ENCODE measurements around the gene MMP3.

Gene MMP3

DNA sequence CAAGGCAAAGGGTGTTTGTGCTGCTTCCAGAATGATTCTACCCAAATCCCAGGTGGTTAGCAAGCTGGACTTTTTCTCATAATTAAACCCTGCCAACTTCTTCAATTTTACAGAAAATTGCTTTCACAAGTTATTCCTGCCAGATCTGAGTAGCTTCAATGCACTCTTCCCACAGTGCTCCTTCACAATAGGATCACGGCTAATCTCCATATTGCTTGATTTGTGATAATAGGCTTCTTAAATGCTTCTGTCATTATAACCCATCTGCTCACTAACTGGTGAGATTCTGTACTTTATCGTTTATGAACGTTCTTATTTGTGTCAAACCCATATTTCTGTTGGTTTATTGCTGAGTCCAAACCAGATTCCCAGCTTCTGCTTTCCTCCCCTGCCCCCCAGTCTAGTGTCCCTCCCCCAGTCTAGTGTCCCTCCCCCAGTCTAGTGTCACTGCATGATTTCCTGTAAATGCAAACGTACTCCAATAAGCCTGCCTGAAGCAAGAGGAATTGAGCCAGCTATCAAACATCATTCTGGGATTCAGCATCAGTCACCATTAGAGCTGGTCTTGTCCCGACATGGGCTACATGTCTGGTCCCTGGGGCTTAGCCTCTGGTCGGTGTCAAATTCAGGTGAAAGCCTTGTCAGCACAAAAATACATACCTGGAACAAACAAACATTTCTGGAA, 14.0 kb downstream of the MMP3 start:
- TF ChIP-seq, protein P1, sequence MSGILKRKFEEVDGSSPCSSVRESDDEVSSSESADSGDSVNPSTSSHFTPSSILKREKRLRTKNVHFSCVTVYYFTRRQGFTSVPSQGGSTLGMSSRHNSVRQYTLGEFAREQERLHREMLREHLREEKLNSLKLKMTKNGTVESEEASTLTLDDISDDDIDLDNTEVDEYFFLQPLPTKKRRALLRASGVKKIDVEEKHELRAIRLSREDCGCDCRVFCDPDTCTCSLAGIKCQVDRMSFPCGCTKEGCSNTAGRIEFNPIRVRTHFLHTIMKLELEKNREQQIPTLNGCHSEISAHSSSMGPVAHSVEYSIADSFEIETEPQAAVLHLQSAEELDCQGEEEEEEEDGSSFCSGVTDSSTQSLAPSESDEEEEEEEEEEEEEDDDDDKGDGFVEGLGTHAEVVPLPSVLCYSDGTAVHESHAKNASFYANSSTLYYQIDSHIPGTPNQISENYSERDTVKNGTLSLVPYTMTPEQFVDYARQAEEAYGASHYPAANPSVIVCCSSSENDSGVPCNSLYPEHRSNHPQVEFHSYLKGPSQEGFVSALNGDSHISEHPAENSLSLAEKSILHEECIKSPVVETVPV (CRISPR knock-in tag; IDR thresholded peaks at IDR 0.05) = no peak
- TF ChIP-seq TCF4 (CRISPR knock-in tag; IDR thresholded peaks at IDR 0.05; ENCODE audit: borderline replicate concordance) (no peak), ZC3H10 (CRISPR knock-in tag; IDR thresholded peaks at IDR 0.05) (no peak), ZNF8 (CRISPR knock-in tag; IDR thresholded peaks at IDR 0.05) (no peak), GLIS3 (CRISPR knock-in tag; IDR thresholded peaks at IDR 0.05) (no peak), OSR1 (CRISPR knock-in tag; IDR thresholded peaks at IDR 0.05) (no peak), BACH2 (CRISPR knock-in tag; IDR thresholded peaks at IDR 0.05; ENCODE audit: borderline replicate concordance) (no peak), ZNF70 (CRISPR knock-in tag; IDR thresholded peaks at IDR 0.05) (no peak), ISL1 (CRISPR knock-in tag; IDR thresholded peaks at IDR 0.05) (no peak), PPARA (CRISPR knock-in tag; IDR thresholded peaks at IDR 0.05; ENCODE audit: borderline replicate concordance) (no peak), ZFP30 (CRISPR knock-in tag; IDR thresholded peaks at IDR 0.05) (no peak), ESRRG (CRISPR knock-in tag; IDR thresholded peaks at IDR 0.05) (no peak)
- TF ChIP-seq, protein P2, sequence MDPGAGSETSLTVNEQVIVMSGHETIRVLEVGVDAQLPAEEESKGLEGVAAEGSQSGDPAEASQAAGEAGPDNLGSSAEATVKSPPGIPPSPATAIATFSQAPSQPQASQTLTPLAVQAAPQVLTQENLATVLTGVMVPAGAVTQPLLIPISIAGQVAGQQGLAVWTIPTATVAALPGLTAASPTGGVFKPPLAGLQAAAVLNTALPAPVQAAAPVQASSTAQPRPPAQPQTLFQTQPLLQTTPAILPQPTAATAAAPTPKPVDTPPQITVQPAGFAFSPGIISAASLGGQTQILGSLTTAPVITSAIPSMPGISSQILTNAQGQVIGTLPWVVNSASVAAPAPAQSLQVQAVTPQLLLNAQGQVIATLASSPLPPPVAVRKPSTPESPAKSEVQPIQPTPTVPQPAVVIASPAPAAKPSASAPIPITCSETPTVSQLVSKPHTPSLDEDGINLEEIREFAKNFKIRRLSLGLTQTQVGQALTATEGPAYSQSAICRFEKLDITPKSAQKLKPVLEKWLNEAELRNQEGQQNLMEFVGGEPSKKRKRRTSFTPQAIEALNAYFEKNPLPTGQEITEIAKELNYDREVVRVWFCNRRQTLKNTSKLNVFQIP (CRISPR knock-in tag; IDR thresholded peaks at IDR 0.05; ENCODE audit: borderline replicate concordance, low read depth) = no peak
- no peak for ATAC-seq

DNA sequence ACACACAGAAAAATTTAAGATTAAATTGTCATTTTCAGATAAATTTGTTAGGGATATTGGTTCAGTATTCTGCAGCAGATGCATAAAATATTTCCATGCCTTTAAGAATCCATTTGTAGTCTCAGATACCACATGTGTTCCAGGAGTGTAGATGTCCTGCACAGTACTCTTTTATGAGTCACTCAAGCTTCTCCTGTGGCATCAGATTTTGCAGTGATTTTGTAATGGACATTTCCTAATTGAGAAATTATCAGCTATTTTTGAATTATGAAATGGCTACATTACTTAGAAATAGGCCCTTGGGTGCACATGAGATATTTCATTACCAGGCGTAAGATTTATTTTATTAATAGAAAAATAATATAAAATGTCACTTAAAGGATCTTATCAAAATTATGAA, 18.9 kb downstream of the MMP3 start:
- no peak for TF ChIP-seq ZFP30 (CRISPR knock-in tag; IDR thresholded peaks at IDR 0.05)
- no peak for TF ChIP-seq RARB (CRISPR knock-in tag; IDR thresholded peaks at IDR 0.05)
- TF ChIP-seq PPARA (CRISPR knock-in tag; IDR thresholded peaks at IDR 0.05; ENCODE audit: borderline replicate concordance) = no peak
- no peak for TF ChIP-seq CSDC2 (CRISPR knock-in tag; IDR thresholded peaks at IDR 0.05)
- no peak for TF ChIP-seq ZNF565 (CRISPR knock-in tag; conservative IDR thresholded peaks at IDR 0.05; ENCODE audit: low read depth)
- TF ChIP-seq GLIS3 (CRISPR knock-in tag; IDR thresholded peaks at IDR 0.05) = no peak
- no peak for TF ChIP-seq ZC3H10 (CRISPR knock-in tag; IDR thresholded peaks at IDR 0.05)
- TF ChIP-seq ZNF8 (CRISPR knock-in tag; IDR thresholded peaks at IDR 0.05) = no peak
- ATAC-seq = no peak

DNA sequence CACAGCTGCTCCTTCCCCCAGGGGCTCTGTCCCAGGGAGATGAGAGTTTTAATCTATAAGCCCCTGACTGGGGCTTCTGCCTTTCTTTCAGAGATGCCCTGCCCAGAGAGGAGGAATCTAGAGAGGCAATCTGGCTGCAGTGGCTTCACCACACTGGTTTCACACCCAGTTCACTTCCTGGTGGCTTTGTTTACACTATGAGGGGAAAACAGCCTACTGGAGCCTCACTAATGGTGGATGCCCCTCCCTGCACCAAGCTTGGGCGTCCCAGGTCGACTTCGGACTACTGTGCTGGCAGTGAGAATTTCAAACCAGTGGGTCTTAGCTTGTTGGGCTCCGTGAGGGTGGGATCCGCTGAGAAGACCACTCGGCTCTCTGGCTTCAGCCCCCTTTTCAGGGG, 23.9 kb downstream of the MMP3 start:
- ATAC-seq = no peak
- TF ChIP-seq ISL1 (CRISPR knock-in tag; IDR thresholded peaks at IDR 0.05) = no peak
- TF ChIP-seq, protein P3, sequence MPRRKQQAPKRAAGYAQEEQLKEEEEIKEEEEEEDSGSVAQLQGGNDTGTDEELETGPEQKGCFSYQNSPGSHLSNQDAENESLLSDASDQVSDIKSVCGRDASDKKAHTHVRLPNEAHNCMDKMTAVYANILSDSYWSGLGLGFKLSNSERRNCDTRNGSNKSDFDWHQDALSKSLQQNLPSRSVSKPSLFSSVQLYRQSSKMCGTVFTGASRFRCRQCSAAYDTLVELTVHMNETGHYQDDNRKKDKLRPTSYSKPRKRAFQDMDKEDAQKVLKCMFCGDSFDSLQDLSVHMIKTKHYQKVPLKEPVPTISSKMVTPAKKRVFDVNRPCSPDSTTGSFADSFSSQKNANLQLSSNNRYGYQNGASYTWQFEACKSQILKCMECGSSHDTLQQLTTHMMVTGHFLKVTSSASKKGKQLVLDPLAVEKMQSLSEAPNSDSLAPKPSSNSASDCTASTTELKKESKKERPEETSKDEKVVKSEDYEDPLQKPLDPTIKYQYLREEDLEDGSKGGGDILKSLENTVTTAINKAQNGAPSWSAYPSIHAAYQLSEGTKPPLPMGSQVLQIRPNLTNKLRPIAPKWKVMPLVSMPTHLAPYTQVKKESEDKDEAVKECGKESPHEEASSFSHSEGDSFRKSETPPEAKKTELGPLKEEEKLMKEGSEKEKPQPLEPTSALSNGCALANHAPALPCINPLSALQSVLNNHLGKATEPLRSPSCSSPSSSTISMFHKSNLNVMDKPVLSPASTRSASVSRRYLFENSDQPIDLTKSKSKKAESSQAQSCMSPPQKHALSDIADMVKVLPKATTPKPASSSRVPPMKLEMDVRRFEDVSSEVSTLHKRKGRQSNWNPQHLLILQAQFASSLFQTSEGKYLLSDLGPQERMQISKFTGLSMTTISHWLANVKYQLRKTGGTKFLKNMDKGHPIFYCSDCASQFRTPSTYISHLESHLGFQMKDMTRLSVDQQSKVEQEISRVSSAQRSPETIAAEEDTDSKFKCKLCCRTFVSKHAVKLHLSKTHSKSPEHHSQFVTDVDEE (CRISPR knock-in tag; IDR thresholded peaks at IDR 0.05) = no peak
- no peak for TF ChIP-seq BACH2 (CRISPR knock-in tag; IDR thresholded peaks at IDR 0.05; ENCODE audit: borderline replicate concordance)
- no peak for TF ChIP-seq ZNF8 (CRISPR knock-in tag; IDR thresholded peaks at IDR 0.05)
- no peak for TF ChIP-seq OSR1 (CRISPR knock-in tag; IDR thresholded peaks at IDR 0.05)
- TF ChIP-seq ESRRG (CRISPR knock-in tag; IDR thresholded peaks at IDR 0.05) = no peak
- TF ChIP-seq TCF4 (CRISPR knock-in tag; IDR thresholded peaks at IDR 0.05; ENCODE audit: borderline replicate concordance) = no peak
- no peak for TF ChIP-seq ZC3H10 (CRISPR knock-in tag; IDR thresholded peaks at IDR 0.05)
- no peak for TF ChIP-seq ZFP3 (CRISPR knock-in tag; IDR thresholded peaks at IDR 0.05)
- no peak for TF ChIP-seq PATZ1 (CRISPR knock-in tag; IDR thresholded peaks at IDR 0.05; ENCODE audit: borderline replicate concordance)
- TF ChIP-seq, protein P1 (CRISPR knock-in tag; IDR thresholded peaks at IDR 0.05) = no peak
- TF ChIP-seq, protein P2 (CRISPR knock-in tag; IDR thresholded peaks at IDR 0.05; ENCODE audit: borderline replicate concordance, low read depth) = no peak
- TF ChIP-seq RARB (CRISPR knock-in tag; IDR thresholded peaks at IDR 0.05) = no peak
- TF ChIP-seq GLIS3 (CRISPR knock-in tag; IDR thresholded peaks at IDR 0.05) = no peak
- TF ChIP-seq CSDC2 (CRISPR knock-in tag; IDR thresholded peaks at IDR 0.05) = no peak

Data from SK-N-SH treated with all-trans-retinoic acid at 6 μM for 48 hours (cell line).